Activated T-cell treated with anti-CD3 and anti-CD28 coated beads, Interleukin-2, amount 50 U/mL, for 24 hours (primary cell): ENCODE data around the gene ZSWIM8.
"Not testable (repeated sequence)": the region's sequence is repeated elsewhere in the genome, so short reads cannot be mapped to it uniquely, and the experiment has no call there.

ENCODE experiments used
- DNase-seq: peaks from one replicate; pipeline ENCODE4 v3.0.0-alpha.2; 2020
- H3K27ac Mint-ChIP-seq: 2 replicates; pipeline ENCODE4 v1.8.0; 2020; ENCODE audit warnings: mild to moderate bottlenecking, mixed read lengths
- H3K27me3 Mint-ChIP-seq: 2 replicates; pipeline ENCODE4 v1.8.0; 2020; ENCODE audit warnings: mixed read lengths
- H3K36me3 Mint-ChIP-seq: 2 replicates; pipeline ENCODE4 v1.8.0; 2020; ENCODE audit warnings: low read depth, mixed read lengths
- H3K4me1 Mint-ChIP-seq: 2 replicates; pipeline ENCODE4 v1.8.0; 2020; ENCODE audit warnings: low read depth, mixed read lengths
- H3K4me3 Mint-ChIP-seq: 2 replicates; pipeline ENCODE4 v1.8.0; 2020; ENCODE audit warnings: mild to moderate bottlenecking, moderate library complexity, mixed read lengths
- H3K9me3 Mint-ChIP-seq: 2 replicates; pipeline ENCODE4 v1.8.0; 2020; ENCODE audit warnings: mixed read lengths

ZSWIM8 gene

GRCh38 chr10:73785211-73785720 is at the start of gene ZSWIM8:
Gene ZSWIM8 (plus strand): TSS chr10:73785606. CDS start chr10:73785879, 273 bp downstream.
- Mint-ChIP-seq H3K4me3 (peak within 1 kb of the TSS; percentile 98), H3K9me3 (no peaks in the 10 kb centered on the region), H3K27me3 (no peaks in the 10 kb centered on the region), H3K36me3 (peaks cover 65% of the 10 kb centered on the region), H3K4me1 (peaks cover 49% of the 10 kb centered on the region), H3K27ac (peak within 1 kb of the TSS; percentile 99)
- DNase-seq = peak; percentile 90

- H3K27me3 Mint-ChIP-seq, H3K4me3 Mint-ChIP-seq, H3K9me3 Mint-ChIP-seq, DNase-seq: not testable (repeated sequence)
- Mint-ChIP-seq H3K4me1 (peaks cover 30% of the 10 kb centered on the region), H3K36me3 (peaks cover 67% of the 10 kb centered on the region), H3K27ac (peak overlapping the region; percentile 100)
Measured at GRCh38 chr10:73740501-73741254, 44.7 kb upstream of the ZSWIM8 start.

- DNase-seq = no peak
- Mint-ChIP-seq H3K4me3 (peak overlapping the region; percentile 96), H3K27me3 (no peaks in the 10 kb centered on the region), H3K4me1 (peaks cover 40% of the 10 kb centered on the region), H3K27ac (peak overlapping the region; percentile 100), H3K36me3 (peaks cover 73% of the 10 kb centered on the region), H3K9me3 (no peaks in the 10 kb centered on the region)
Measured at GRCh38 chr10:73742454-73742734, 43.0 kb upstream of the ZSWIM8 start.

- Mint-ChIP-seq H3K27me3 (no peaks in the 10 kb centered on the region), H3K4me1 (peaks cover 40% of the 10 kb centered on the region), H3K4me3 (peak overlapping the region; percentile 96), H3K36me3 (peaks cover 77% of the 10 kb centered on the region), H3K9me3 (no peaks in the 10 kb centered on the region), H3K27ac (peak overlapping the region; percentile 100)
- no peak for DNase-seq
Measured at GRCh38 chr10:73743327-73743904, 42.0 kb upstream of the ZSWIM8 start.

GRCh38 chr10:73743905-73744663 is 41.3 kb upstream of the ZSWIM8 start, which contains the start of gene SEC24C:
Gene SEC24C (plus strand): TSS chr10:73744372. CDS start chr10:73746833, 2,461 bp downstream.
- H3K27ac Mint-ChIP-seq = peak within 1 kb of the TSS; percentile 100
- no peaks in the 10 kb centered on the region for H3K27me3 Mint-ChIP-seq
- H3K4me3 Mint-ChIP-seq = peak within 1 kb of the TSS; percentile 96
- no peaks in the 10 kb centered on the region for H3K9me3 Mint-ChIP-seq
- DNase-seq = peak; percentile 94
- H3K4me1 Mint-ChIP-seq = peaks cover 43% of the 10 kb centered on the region
- peaks cover 80% of the 10 kb centered on the region for H3K36me3 Mint-ChIP-seq

- Mint-ChIP-seq H3K27ac (peak overlapping the region; percentile 100), H3K36me3 (peaks cover 83% of the 10 kb centered on the region), H3K4me1 (peaks cover 46% of the 10 kb centered on the region), H3K27me3 (no peaks in the 10 kb centered on the region), H3K9me3 (no peaks in the 10 kb centered on the region), H3K4me3 (peak overlapping the region; percentile 96)
- DNase-seq = no peak
Measured at GRCh38 chr10:73744664-73744975, 40.8 kb upstream of the ZSWIM8 start.

GRCh38 chr10:73746721-73747120 is 38.7 kb upstream of the ZSWIM8 start:
- peaks cover 87% of the 10 kb centered on the region for H3K36me3 Mint-ChIP-seq
- no peak for DNase-seq
- H3K27me3 Mint-ChIP-seq = no peaks in the 10 kb centered on the region
- H3K27ac Mint-ChIP-seq = peak overlapping the region; percentile 84
- H3K9me3 Mint-ChIP-seq = no peaks in the 10 kb centered on the region
- peak overlapping the region; percentile 96 for H3K4me3 Mint-ChIP-seq
- peaks cover 57% of the 10 kb centered on the region for H3K4me1 Mint-ChIP-seq

- Mint-ChIP-seq H3K4me3 (no peak overlapping the region), H3K36me3 (peaks cover 88% of the 10 kb centered on the region), H3K27ac (peak overlapping the region; percentile 22)
Measured at GRCh38 chr10:73750819-73751218, 34.6 kb upstream of the ZSWIM8 start.

GRCh38 chr10:73756183-73756582 is 29.2 kb upstream of the ZSWIM8 start:
- peak overlapping the region; percentile 50 for H3K27ac Mint-ChIP-seq
- no peak overlapping the region for H3K4me3 Mint-ChIP-seq
- no peaks in the 10 kb centered on the region for H3K9me3 Mint-ChIP-seq
- H3K27me3 Mint-ChIP-seq = no peaks in the 10 kb centered on the region
- peaks cover 52% of the 10 kb centered on the region for H3K4me1 Mint-ChIP-seq
- no peak for DNase-seq
- peaks cover 85% of the 10 kb centered on the region for H3K36me3 Mint-ChIP-seq

More at GRCh38 chr10:73750819-73751218, 34.6 kb upstream of the ZSWIM8 start:
- DNase-seq = no peak
- Mint-ChIP-seq H3K9me3 (no peaks in the 10 kb centered on the region), H3K27me3 (no peaks in the 10 kb centered on the region), H3K4me1 (peaks cover 43% of the 10 kb centered on the region)

GRCh38 chr10:73758704-73759511 is 26.5 kb upstream of the ZSWIM8 start:
- Mint-ChIP-seq H3K27me3 (no peaks in the 10 kb centered on the region), H3K27ac (peak overlapping the region; percentile 88), H3K9me3 (no peaks in the 10 kb centered on the region), H3K36me3 (peaks cover 89% of the 10 kb centered on the region), H3K4me3 (peak overlapping the region; percentile 15), H3K4me1 (peaks cover 69% of the 10 kb centered on the region)
- no peak for DNase-seq

GRCh38 chr10:73759512-73760115 is 25.8 kb upstream of the ZSWIM8 start:
- peaks cover 66% of the 10 kb centered on the region for H3K4me1 Mint-ChIP-seq
- no peaks in the 10 kb centered on the region for H3K9me3 Mint-ChIP-seq
- H3K36me3 Mint-ChIP-seq = peaks cover 89% of the 10 kb centered on the region

GRCh38 chr10:73761781-73762180 is 23.6 kb upstream of the ZSWIM8 start:
- H3K27ac Mint-ChIP-seq = peak overlapping the region; percentile 86
- H3K4me3 Mint-ChIP-seq = no peak overlapping the region
- H3K36me3 Mint-ChIP-seq = peaks cover 94% of the 10 kb centered on the region
- H3K9me3 Mint-ChIP-seq = no peaks in the 10 kb centered on the region
- H3K27me3 Mint-ChIP-seq = no peaks in the 10 kb centered on the region
- no peak for DNase-seq
- peaks cover 57% of the 10 kb centered on the region for H3K4me1 Mint-ChIP-seq

More at GRCh38 chr10:73759512-73760115, 25.8 kb upstream of the ZSWIM8 start:
- H3K27me3 Mint-ChIP-seq = no peaks in the 10 kb centered on the region
- peak overlapping the region; percentile 38 for H3K4me3 Mint-ChIP-seq
- peak; percentile 47 for DNase-seq
- H3K27ac Mint-ChIP-seq = peak overlapping the region; percentile 88

- Mint-ChIP-seq H3K36me3 (peaks cover 97% of the 10 kb centered on the region), H3K9me3 (no peaks in the 10 kb centered on the region)
Measured at GRCh38 chr10:73762915-73763314, 22.5 kb upstream of the ZSWIM8 start.

GRCh38 chr10:73763343-73763742 is 22.1 kb upstream of the ZSWIM8 start:
- peaks cover 53% of the 10 kb centered on the region for H3K4me1 Mint-ChIP-seq
- peak overlapping the region; percentile 86 for H3K27ac Mint-ChIP-seq
- peaks cover 98% of the 10 kb centered on the region for H3K36me3 Mint-ChIP-seq
- H3K9me3 Mint-ChIP-seq = no peaks in the 10 kb centered on the region
- H3K4me3 Mint-ChIP-seq = no peak overlapping the region
- DNase-seq = no peak
- no peaks in the 10 kb centered on the region for H3K27me3 Mint-ChIP-seq

More at GRCh38 chr10:73762915-73763314, 22.5 kb upstream of the ZSWIM8 start:
- Mint-ChIP-seq H3K27ac (peak overlapping the region; percentile 86), H3K4me3 (peak overlapping the region; percentile 1), H3K4me1 (peaks cover 56% of the 10 kb centered on the region), H3K27me3 (no peaks in the 10 kb centered on the region)
- DNase-seq = no peak
